Gastroesophageal sphincter (tissue), 3 donors: ENCODE measurements around the gene AMBN.

Source experiments
- POLR2A ChIP-seq, 2 donors: fragments of 450-650 bp; IDR thresholded peaks; one replicate each; pipeline ENCODE4 v1.6.1; 2017; ENCODE audit warnings: antibody characterized with exemption in 2 of 2, mild to moderate bottlenecking in 2 of 2, moderate library complexity in 1 of 2
- TF ChIP-seq, protein P1 (sequence below), 4 experiments: fragments of 200-600 bp in 2 of 4; fragments of 450-650 bp in 2 of 4; sonication (generic) in 1 of 4; IDR thresholded peaks; one replicate each; pipeline ENCODE4 v1.5.1; 2017 to 2019; ENCODE audit warnings: antibody characterized with exemption in 4 of 4, mild to moderate bottlenecking in 2 of 4, moderate library complexity in 2 of 4

DNA sequence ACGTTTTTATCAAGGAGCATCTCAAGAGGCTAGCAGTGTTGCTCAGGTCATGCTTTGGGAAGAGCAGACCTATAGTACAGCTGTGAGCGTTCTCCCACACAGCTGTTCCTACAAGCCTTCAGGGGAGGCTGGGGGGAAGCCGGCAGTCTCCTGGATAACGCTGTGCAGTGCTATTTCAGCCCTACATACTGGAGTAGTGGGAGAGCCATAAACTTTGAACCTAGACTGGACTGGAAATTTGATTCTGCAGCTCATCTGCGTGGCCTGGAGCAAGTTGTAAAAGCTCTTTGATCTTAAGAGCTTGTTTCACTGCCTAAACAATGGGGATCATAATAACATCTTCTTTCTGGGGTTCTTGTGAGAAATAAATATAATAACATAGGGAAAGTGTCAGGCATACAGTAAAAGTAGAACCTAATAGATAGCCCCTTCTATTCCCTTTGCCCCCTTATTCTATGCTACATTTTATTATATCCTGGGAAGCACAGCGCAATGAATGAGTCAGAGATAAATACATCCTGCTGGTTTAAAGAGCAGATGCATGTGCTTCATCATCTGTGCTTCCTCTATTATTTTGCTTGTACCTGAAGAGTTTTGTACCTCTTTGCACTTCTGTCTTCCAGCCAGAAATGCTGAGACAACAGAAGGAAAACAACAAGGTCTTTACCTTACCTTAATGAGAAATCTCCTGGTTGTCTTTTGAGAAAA, 14.7 kb upstream of the AMBN start:
- TF ChIP-seq POLR2A (IDR thresholded peaks at IDR 0.05): no peak
- TF ChIP-seq, protein P1, sequence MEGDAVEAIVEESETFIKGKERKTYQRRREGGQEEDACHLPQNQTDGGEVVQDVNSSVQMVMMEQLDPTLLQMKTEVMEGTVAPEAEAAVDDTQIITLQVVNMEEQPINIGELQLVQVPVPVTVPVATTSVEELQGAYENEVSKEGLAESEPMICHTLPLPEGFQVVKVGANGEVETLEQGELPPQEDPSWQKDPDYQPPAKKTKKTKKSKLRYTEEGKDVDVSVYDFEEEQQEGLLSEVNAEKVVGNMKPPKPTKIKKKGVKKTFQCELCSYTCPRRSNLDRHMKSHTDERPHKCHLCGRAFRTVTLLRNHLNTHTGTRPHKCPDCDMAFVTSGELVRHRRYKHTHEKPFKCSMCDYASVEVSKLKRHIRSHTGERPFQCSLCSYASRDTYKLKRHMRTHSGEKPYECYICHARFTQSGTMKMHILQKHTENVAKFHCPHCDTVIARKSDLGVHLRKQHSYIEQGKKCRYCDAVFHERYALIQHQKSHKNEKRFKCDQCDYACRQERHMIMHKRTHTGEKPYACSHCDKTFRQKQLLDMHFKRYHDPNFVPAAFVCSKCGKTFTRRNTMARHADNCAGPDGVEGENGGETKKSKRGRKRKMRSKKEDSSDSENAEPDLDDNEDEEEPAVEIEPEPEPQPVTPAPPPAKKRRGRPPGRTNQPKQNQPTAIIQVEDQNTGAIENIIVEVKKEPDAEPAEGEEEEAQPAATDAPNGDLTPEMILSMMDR (IDR thresholded peaks at IDR 0.05): no peak
